Hepatocyte (in vitro differentiated cells): ENCODE results near the gene ICE2. TPM values are rescaled to one million over a fixed set of nuclear protein-coding genes. Genes with fewer than 3 reads are reported as not detected.
A peak's percentile ranks its signal among the peaks of the same experiment; 100 is the strongest.

Source experiments
- DNase-seq: peaks from one replicate; pipeline ENCODE4 v3.0.0-alpha.2; 2016; ENCODE audit warnings: low spot score
- H2AFZ ChIP-seq: fragments of 200-600 bp; sonication (generic); 2 replicates; pipeline ENCODE4 v1.6.0; 2016; ENCODE audit warnings: antibody characterized with exemption, mild to moderate bottlenecking
- H3K27ac ChIP-seq: fragments of 200-600 bp; sonication (generic); 2 replicates; pipeline ENCODE4 v1.5.1; 2016; ENCODE audit warnings: mild to moderate bottlenecking
- H3K27me3 ChIP-seq: fragments of 200-600 bp; sonication (generic); 2 replicates; pipeline ENCODE4 v1.6.1; 2016
- H3K36me3 ChIP-seq: fragments of 200-600 bp; sonication (generic); replicated peaks from 2 replicates; pipeline ENCODE4 v1.5.1; 2016; ENCODE audit warnings: low read depth; ENCODE audit not compliant: insufficient read depth
- H3K4me1 ChIP-seq: fragments of 200-600 bp; sonication (generic); 2 replicates; pipeline ENCODE4 v1.5.1; 2016; ENCODE audit warnings: mild to moderate bottlenecking, moderate library complexity; ENCODE audit not compliant: insufficient read depth
- H3K4me2 ChIP-seq: fragments of 200-600 bp; sonication (generic); 2 replicates; pipeline ENCODE4 v1.6.0; 2016
- H3K4me3 ChIP-seq: fragments of 200-600 bp; sonication (generic); 2 replicates; pipeline ENCODE4 v1.5.1; 2016; ENCODE audit warnings: mild to moderate bottlenecking
- H3K79me2 ChIP-seq: fragments of 200-600 bp; sonication (generic); 2 replicates; pipeline ENCODE4 v1.6.0; 2017; ENCODE audit warnings: mild to moderate bottlenecking
- H3K9me2 ChIP-seq: fragments of 200-600 bp; sonication (generic); replicated peaks from 2 replicates; pipeline ENCODE4 v1.6.0; 2017; ENCODE audit warnings: mild to moderate bottlenecking; ENCODE audit not compliant: insufficient read depth
- H3K9me3 ChIP-seq: fragments of 200-600 bp; sonication (generic); 2 replicates; pipeline ENCODE4 v1.5.1; 2016; ENCODE audit warnings: low read depth, mild to moderate bottlenecking
- H4K20me1 ChIP-seq: fragments of 200-600 bp; sonication (generic); 2 replicates; pipeline ENCODE4 v1.6.0; 2016; ENCODE audit warnings: mild to moderate bottlenecking; ENCODE audit not compliant: insufficient read depth, poor library complexity, severe bottlenecking
- CTCF ChIP-seq: fragments of 200-600 bp; sonication (generic); IDR thresholded peaks from 2 replicates; pipeline ENCODE4 v1.5.1; 2016; ENCODE audit warnings: antibody characterized with exemption, mild to moderate bottlenecking; ENCODE audit not compliant: poor library complexity
- EZH2 ChIP-seq: fragments of 200-600 bp; sonication (generic); IDR thresholded peaks from 2 replicates; pipeline ENCODE4 v1.6.1; 2016; ENCODE audit warnings: antibody characterized with exemption, mild to moderate bottlenecking, borderline replicate concordance
- EZH2phosphoT487 ChIP-seq: fragments of 200-600 bp; sonication (generic); IDR thresholded peaks from one replicate; pipeline ENCODE4 v1.6.1; 2018; ENCODE audit warnings: antibody characterized with exemption, mild to moderate bottlenecking, low read depth, moderate library complexity; ENCODE audit not compliant: unreplicated experiment, severe bottlenecking
- WGBS: methylation state at CpG from one replicate; pipeline ENCODE4 v1.1.6; 2016; ENCODE audit warnings: low lambda C conversion rate; ENCODE audit errors: missing lambda C conversion rate; 5-methylcytosine and 5-hydroxymethylcytosine counted together
- polyA plus RNA-seq: library from polyadenylated mRNA; unstranded; fragments of >200 nt; fragmentation: Nextera tagmentation; extraction: Ambion mirVana; gene quantifications from 2 replicates; pipeline ENCODE4 v1.2.1, GENCODE V29; 2016
- total RNA-seq: library from RNA; depleted of rRNA; stranded (reverse); fragments of >200 nt; gene quantifications from 2 replicates; pipeline ENCODE4 v1.2.3, GENCODE V29; 2014

ICE2 gene
- total and polyA plus RNA-seq, 2 experiments from 2014 or later: 15.8 to 35.4 TPM

GRCh38 chr15:60372227-60372626 is 106.7 kb downstream of the ICE2 start:
- Histone ChIP-seq H3K27me3 (no peaks in the 10 kb centered on the region), H3K9me3 (no peaks in the 10 kb centered on the region), H3K79me2 (peaks cover 75% of the 10 kb centered on the region), H3K4me2 (no peak overlapping the region), H2AFZ (no peak overlapping the region), H4K20me1 (peaks cover 5% of the 10 kb centered on the region), H3K27ac (peak overlapping the region; percentile 91), H3K36me3 (no peaks in the 10 kb centered on the region), H3K4me1 (peaks cover 59% of the 10 kb centered on the region), H3K4me3 (no peak overlapping the region), H3K9me2 (no peaks in the 10 kb centered on the region)
- 93% methylated on average over 4 of the region's 4 CpGs for WGBS
- TF ChIP-seq EZH2phosphoT487 (no peak), EZH2 (no peak)
- DNase-seq: no peak

GRCh38 chr15:60371175-60372051 is 107.5 kb downstream of the ICE2 start:
- H3K9me2 ChIP-seq: no peaks in the 10 kb centered on the region
- WGBS: 69% methylated on average over 20 of the region's 20 CpGs
- peak; percentile 85 for DNase-seq
- H3K79me2 ChIP-seq: peaks cover 67% of the 10 kb centered on the region
- peak overlapping the region; percentile 91 for H3K27ac ChIP-seq
- H4K20me1 ChIP-seq: peaks cover 5% of the 10 kb centered on the region
- no peak for TF ChIP-seq EZH2
- no peak for TF ChIP-seq CTCF
- TF ChIP-seq EZH2phosphoT487: no peak
- H2AFZ ChIP-seq: no peak overlapping the region
- H3K9me3 ChIP-seq: no peaks in the 10 kb centered on the region
- H3K27me3 ChIP-seq: no peaks in the 10 kb centered on the region
- H3K4me2 ChIP-seq: no peak overlapping the region
- H3K36me3 ChIP-seq: no peaks in the 10 kb centered on the region
- H3K4me1 ChIP-seq: peaks cover 59% of the 10 kb centered on the region
- H3K4me3 ChIP-seq: no peak overlapping the region

- no peaks in the 10 kb centered on the region for H3K36me3 ChIP-seq
- H3K4me2 ChIP-seq: no peak overlapping the region
Measured at GRCh38 chr15:60370869-60371136, 108.1 kb downstream of the ICE2 start.

More at GRCh38 chr15:60370869-60371136, 108.1 kb downstream of the ICE2 start:
- Histone ChIP-seq H3K9me2 (no peaks in the 10 kb centered on the region), H4K20me1 (peaks cover 5% of the 10 kb centered on the region), H3K4me1 (peaks cover 55% of the 10 kb centered on the region), H3K9me3 (no peaks in the 10 kb centered on the region), H3K79me2 (peaks cover 61% of the 10 kb centered on the region), H3K27me3 (no peaks in the 10 kb centered on the region), H2AFZ (no peak overlapping the region), H3K27ac (peak overlapping the region; percentile 91), H3K4me3 (no peak overlapping the region)
- no peak for DNase-seq
- no peak for TF ChIP-seq CTCF
- TF ChIP-seq EZH2phosphoT487: no peak
- no peak for TF ChIP-seq EZH2
- 88% methylated on average over 1 of the region's 1 CpG for whole genome bisulfite sequencing
